Osteoblast (primary cell): ENCODE data around the gene CFAP74. TPM values are rescaled to one million over a fixed set of nuclear protein-coding genes. Genes with fewer than 3 reads are reported as not detected.
A peak's percentile ranks its signal among the peaks of the same experiment; 100 is the strongest.

Source experiments
- DNase-seq: peaks from one replicate; pipeline ENCODE4 v3.0.0; 2011; ENCODE audit warnings: low spot score, mixed read lengths; ENCODE audit not compliant: insufficient read length; ENCODE audit errors: missing footprints
- H2AFZ ChIP-seq: 2 replicates; pipeline ENCODE4 v1.6.0; 2011; ENCODE audit warnings: mild to moderate bottlenecking, low read length
- H3K27ac ChIP-seq: 2 replicates; pipeline ENCODE4 v1.5.1; 2011; ENCODE audit warnings: mild to moderate bottlenecking, low read depth, low read length, moderate library complexity
- H3K27me3 ChIP-seq: 2 replicates; pipeline ENCODE4 v1.6.0; 2012; ENCODE audit warnings: mild to moderate bottlenecking, control low read depth, inconsistent platforms, low read length, moderate library complexity; ENCODE audit not compliant: insufficient read depth
- H3K36me3 ChIP-seq: 2 replicates; pipeline ENCODE4 v1.5.1; 2011; ENCODE audit warnings: mild to moderate bottlenecking, low read length, control low read depth, moderate library complexity; ENCODE audit not compliant: insufficient read depth
- H3K4me1 ChIP-seq: 2 replicates; pipeline ENCODE4 v1.5.1; 2011; ENCODE audit warnings: mild to moderate bottlenecking, low read length, control low read depth, moderate library complexity; ENCODE audit not compliant: insufficient read depth
- H3K4me2 ChIP-seq: 2 replicates; pipeline ENCODE4 v1.6.0; 2011; ENCODE audit warnings: mild to moderate bottlenecking, low read length; ENCODE audit not compliant: insufficient read depth
- H3K4me3 ChIP-seq: fragments of 200-600 bp; sonication (generic); 3 replicates; pipeline ENCODE4 v1.5.1; 2012; ENCODE audit warnings: mild to moderate bottlenecking, low read length, inconsistent platforms; ENCODE audit not compliant: insufficient read depth
- H3K79me2 ChIP-seq: 2 replicates; pipeline ENCODE4 v1.6.0; 2012; ENCODE audit warnings: mild to moderate bottlenecking, low read length, control low read depth, inconsistent platforms; ENCODE audit not compliant: insufficient read depth
- H3K9me3 ChIP-seq: 2 replicates; pipeline ENCODE4 v1.5.1; 2011; ENCODE audit warnings: low read depth, low read length, control low read depth
- H4K20me1 ChIP-seq: 2 replicates; pipeline ENCODE4 v1.6.0; 2012; ENCODE audit warnings: mild to moderate bottlenecking, low read length, control low read depth; ENCODE audit not compliant: insufficient read depth
- CTCF ChIP-seq: IDR thresholded peaks from 2 replicates; pipeline ENCODE4 v1.5.1; 2011; ENCODE audit warnings: mild to moderate bottlenecking, low read depth, low read length, moderate library complexity; ENCODE audit errors: extremely low read depth
- total RNA-seq: library from RNA; depleted of rRNA; stranded (reverse); fragments of >200 nt; gene quantifications from 2 replicates; pipeline ENCODE4 v1.2.3, GENCODE V29; 2012

CFAP74 gene
- total RNA-seq, 1 donor = not detected

GRCh38 chr1:1907098-1907736 is 96.4 kb downstream of the CFAP74 start:
- H3K27me3 ChIP-seq = no peaks in the 10 kb centered on the region
- peaks cover 3% of the 10 kb centered on the region for H4K20me1 ChIP-seq
- peaks cover 12% of the 10 kb centered on the region for H3K4me1 ChIP-seq
- no peak for TF ChIP-seq CTCF
- H3K79me2 ChIP-seq = peaks cover 7% of the 10 kb centered on the region
- H2AFZ ChIP-seq = no peak overlapping the region
- no peak overlapping the region for H3K27ac ChIP-seq
- no peak overlapping the region for H3K4me3 ChIP-seq
- H3K4me2 ChIP-seq = no peak overlapping the region
- H3K9me3 ChIP-seq = no peaks in the 10 kb centered on the region
- no peak for DNase-seq
- H3K36me3 ChIP-seq = no peaks in the 10 kb centered on the region

- Histone ChIP-seq H3K79me2 (peaks cover 7% of the 10 kb centered on the region), H3K4me2 (no peak overlapping the region), H2AFZ (peak overlapping the region; percentile 62), H4K20me1 (peaks cover 3% of the 10 kb centered on the region), H3K27me3 (no peaks in the 10 kb centered on the region), H3K4me1 (peaks cover 12% of the 10 kb centered on the region), H3K4me3 (no peak overlapping the region), H3K27ac (no peak overlapping the region), H3K36me3 (no peaks in the 10 kb centered on the region), H3K9me3 (no peaks in the 10 kb centered on the region)
- peak; percentile 99 for DNase-seq
- peak; percentile 93 for TF ChIP-seq CTCF
These were observed 97.1 kb downstream of the CFAP74 start for GRCh38 chr1:1906185-1907097.

- H3K4me2 ChIP-seq = no peak overlapping the region
- peaks cover 5% of the 10 kb centered on the region for H3K4me1 ChIP-seq
- H3K4me3 ChIP-seq = no peak overlapping the region
- no peak for TF ChIP-seq CTCF
- no peaks in the 10 kb centered on the region for H3K36me3 ChIP-seq
- H3K9me3 ChIP-seq = no peaks in the 10 kb centered on the region
- DNase-seq = peak; percentile 72
- H3K79me2 ChIP-seq = peaks cover 2% of the 10 kb centered on the region
- no peak overlapping the region for H2AFZ ChIP-seq
- no peak overlapping the region for H3K27ac ChIP-seq
- H4K20me1 ChIP-seq = peaks cover 3% of the 10 kb centered on the region
- H3K27me3 ChIP-seq = no peaks in the 10 kb centered on the region
These were observed 100.4 kb downstream of the CFAP74 start for GRCh38 chr1:1903224-1903623.
